SJSA1 (cell line): ENCODE results near the gene CNTNAP2. TPM values are rescaled to one million over a fixed set of nuclear protein-coding genes. Genes with fewer than 3 reads are reported as not detected.

Experiments
- DNase-seq, 2 experiments: peaks; one replicate each; pipeline ENCODE4 v3.0.0-alpha.2; 2015 to 2020; ENCODE audit warnings: low spot score in 2 of 2, low read depth in 1 of 2
- H3K27ac ChIP-seq: fragments of 250-450 bp; sonication (Bioruptor Pico); 2 replicates; pipeline ENCODE4 v1.5.1; 2020; ENCODE audit warnings: mild to moderate bottlenecking, moderate library complexity
- H3K27me3 ChIP-seq: fragments of 250-450 bp; sonication (Bioruptor Pico); replicated peaks from 2 replicates; pipeline ENCODE4 v1.5.1; 2020; ENCODE audit warnings: mild to moderate bottlenecking, moderate library complexity
- H3K36me3 ChIP-seq: fragments of 250-450 bp; sonication (Bioruptor Pico); 2 replicates; pipeline ENCODE4 v1.5.1; 2020; ENCODE audit warnings: mild to moderate bottlenecking
- H3K4me1 ChIP-seq: fragments of 250-450 bp; sonication (Bioruptor Pico); replicated peaks from 2 replicates; pipeline ENCODE4 v1.6.1; 2021; ENCODE audit warnings: mild to moderate bottlenecking
- H3K4me3 ChIP-seq: fragments of 250-450 bp; sonication (Bioruptor Pico); 2 replicates; pipeline ENCODE4 v1.5.1; 2020; ENCODE audit warnings: mild to moderate bottlenecking
- H3K9me3 ChIP-seq: fragments of 250-450 bp; sonication (Bioruptor Pico); replicated peaks from 2 replicates; pipeline ENCODE4 v1.5.1; 2020; ENCODE audit warnings: mild to moderate bottlenecking
- total RNA-seq: library from RNA; depleted of rRNA; stranded (reverse); fragments of >200 nt; shearing (Covaris generic); gene quantifications from 2 replicates; pipeline ENCODE4 v1.2.3, GENCODE V29; 2014

Gene CNTNAP2
- total RNA-seq, 1 experiment from 2014 or later, result 0.29 TPM

GRCh38 chr7:148264933-148265557 lies 2148.4 kb downstream of the CNTNAP2 start:
- Histone ChIP-seq H3K4me3 (no peak overlapping the region), H3K36me3 (no peaks in the 10 kb centered on the region), H3K9me3 (no peaks in the 10 kb centered on the region), H3K27me3 (no peaks in the 10 kb centered on the region), H3K27ac (no peak overlapping the region), H3K4me1 (no peaks in the 10 kb centered on the region; the same call in 1 of the 2 replicates)
- no peak for DNase-seq

- H3K27me3 ChIP-seq, result no peaks in the 10 kb centered on the region
- DNase-seq, result no peak
- H3K4me1 ChIP-seq, result no peaks in the 10 kb centered on the region; the same call in 1 of the 2 replicates
- H3K27ac ChIP-seq, result no peak overlapping the region
- no peak overlapping the region for H3K4me3 ChIP-seq
- H3K36me3 ChIP-seq, result no peaks in the 10 kb centered on the region
- H3K9me3 ChIP-seq, result no peaks in the 10 kb centered on the region
Measured at GRCh38 chr7:148265896-148266295, 2149.3 kb downstream of the CNTNAP2 start.

- Histone ChIP-seq H3K9me3 (no peaks in the 10 kb centered on the region), H3K4me3 (no peak overlapping the region), H3K27me3 (no peaks in the 10 kb centered on the region), H3K4me1 (no peaks in the 10 kb centered on the region; the same call in 1 of the 2 replicates), H3K27ac (no peak overlapping the region), H3K36me3 (no peaks in the 10 kb centered on the region)
- DNase-seq, result no peak
Measured at GRCh38 chr7:148266795-148267194, 2150.2 kb downstream of the CNTNAP2 start.

GRCh38 chr7:148270576-148270975 lies 2154.0 kb downstream of the CNTNAP2 start:
- no peaks in the 10 kb centered on the region for H3K27me3 ChIP-seq
- H3K9me3 ChIP-seq, result no peaks in the 10 kb centered on the region
- H3K27ac ChIP-seq, result no peak overlapping the region
- no peaks in the 10 kb centered on the region for H3K4me1 ChIP-seq
- no peak for DNase-seq
- H3K4me3 ChIP-seq, result no peak overlapping the region
- H3K36me3 ChIP-seq, result no peaks in the 10 kb centered on the region

- Histone ChIP-seq H3K27ac (no peak overlapping the region), H3K4me3 (no peak overlapping the region), H3K36me3 (no peaks in the 10 kb centered on the region), H3K27me3 (no peaks in the 10 kb centered on the region), H3K9me3 (no peaks in the 10 kb centered on the region), H3K4me1 (no peaks in the 10 kb centered on the region)
- DNase-seq, result no peak
Measured at GRCh38 chr7:148274118-148274517, 2157.5 kb downstream of the CNTNAP2 start.

GRCh38 chr7:148275359-148275890 lies 2158.8 kb downstream of the CNTNAP2 start:
- Histone ChIP-seq H3K27ac (no peak overlapping the region), H3K4me1 (no peaks in the 10 kb centered on the region), H3K4me3 (no peak overlapping the region), H3K9me3 (no peaks in the 10 kb centered on the region), H3K27me3 (no peaks in the 10 kb centered on the region), H3K36me3 (no peaks in the 10 kb centered on the region)
- DNase-seq, result no peak

GRCh38 chr7:148276314-148277041 lies 2159.9 kb downstream of the CNTNAP2 start:
- no peaks in the 10 kb centered on the region for H3K27me3 ChIP-seq

GRCh38 chr7:148277042-148277660 lies 2160.6 kb downstream of the CNTNAP2 start:
- no peak overlapping the region for H3K27ac ChIP-seq
- H3K27me3 ChIP-seq, result no peaks in the 10 kb centered on the region
- H3K36me3 ChIP-seq, result no peaks in the 10 kb centered on the region
- no peak overlapping the region for H3K4me3 ChIP-seq
- H3K4me1 ChIP-seq, result no peaks in the 10 kb centered on the region
- DNase-seq, result no peak
- H3K9me3 ChIP-seq, result no peaks in the 10 kb centered on the region

More at GRCh38 chr7:148276314-148277041, 2159.9 kb downstream of the CNTNAP2 start:
- Histone ChIP-seq H3K36me3 (no peaks in the 10 kb centered on the region), H3K4me3 (no peak overlapping the region), H3K9me3 (no peaks in the 10 kb centered on the region), H3K4me1 (no peaks in the 10 kb centered on the region), H3K27ac (no peak overlapping the region)
- DNase-seq, result no peak

GRCh38 chr7:148286150-148286549 lies 2169.5 kb downstream of the CNTNAP2 start:
- Histone ChIP-seq H3K27me3 (no peaks in the 10 kb centered on the region), H3K27ac (no peak overlapping the region), H3K4me3 (no peak overlapping the region), H3K9me3 (no peaks in the 10 kb centered on the region), H3K36me3 (no peaks in the 10 kb centered on the region), H3K4me1 (no peaks in the 10 kb centered on the region)
- no peak for DNase-seq

- no peak for DNase-seq
- Histone ChIP-seq H3K36me3 (no peaks in the 10 kb centered on the region), H3K27me3 (no peaks in the 10 kb centered on the region), H3K4me3 (no peak overlapping the region), H3K4me1 (no peaks in the 10 kb centered on the region), H3K27ac (no peak overlapping the region), H3K9me3 (no peaks in the 10 kb centered on the region)
Measured at GRCh38 chr7:148287538-148287937, 2170.9 kb downstream of the CNTNAP2 start.

- no peaks in the 10 kb centered on the region for H3K36me3 ChIP-seq
- no peak overlapping the region for H3K4me3 ChIP-seq
- no peak overlapping the region for H3K27ac ChIP-seq
- H3K9me3 ChIP-seq, result no peaks in the 10 kb centered on the region
- DNase-seq, result no peak
- H3K27me3 ChIP-seq, result no peaks in the 10 kb centered on the region
- no peaks in the 10 kb centered on the region for H3K4me1 ChIP-seq
Measured at GRCh38 chr7:148288592-148289151, 2172.1 kb downstream of the CNTNAP2 start.

GRCh38 chr7:148289630-148290029 lies 2173.0 kb downstream of the CNTNAP2 start:
- H3K9me3 ChIP-seq, result no peaks in the 10 kb centered on the region
- H3K27me3 ChIP-seq, result no peaks in the 10 kb centered on the region

GRCh38 chr7:148290538-148290937 lies 2173.9 kb downstream of the CNTNAP2 start:
- no peak for DNase-seq
- Histone ChIP-seq H3K36me3 (no peaks in the 10 kb centered on the region), H3K27ac (no peak overlapping the region), H3K9me3 (no peaks in the 10 kb centered on the region), H3K27me3 (no peaks in the 10 kb centered on the region), H3K4me1 (no peaks in the 10 kb centered on the region), H3K4me3 (no peak overlapping the region)

More at GRCh38 chr7:148289630-148290029, 2173.0 kb downstream of the CNTNAP2 start:
- no peak overlapping the region for H3K27ac ChIP-seq
- no peaks in the 10 kb centered on the region for H3K36me3 ChIP-seq
- no peak for DNase-seq
- H3K4me1 ChIP-seq, result no peaks in the 10 kb centered on the region
- H3K4me3 ChIP-seq, result no peak overlapping the region

GRCh38 chr7:148291799-148292198 lies 2175.2 kb downstream of the CNTNAP2 start:
- Histone ChIP-seq H3K27me3 (no peaks in the 10 kb centered on the region), H3K9me3 (no peaks in the 10 kb centered on the region), H3K4me3 (no peak overlapping the region), H3K36me3 (no peaks in the 10 kb centered on the region), H3K4me1 (no peaks in the 10 kb centered on the region), H3K27ac (no peak overlapping the region)
- no peak for DNase-seq
